H1 (cell line): Measurements from ENCODE around the gene LEFTY1. TPM values are rescaled to one million over a fixed set of nuclear protein-coding genes. Genes with fewer than 3 reads are reported as not detected.

ENCODE experiments used
- CTCF ChIA-PET: fragments of 300-600 bp; sonication (Branson Sonifier 250); formaldehyde crosslinking; loops from one replicate; lab custom pipeline; 2021; ENCODE audit not compliant: partially characterized antibody; lab: Charles Lee
- POLR2A ChIA-PET: fragments of 300-600 bp; sonication (Branson Sonifier 250); formaldehyde crosslinking; loops from one replicate; lab custom pipeline; 2021; ENCODE audit warnings: inconsistent platforms; ENCODE audit not compliant: partially characterized antibody; lab: Charles Lee
- DNase-seq, 2 experiments: peaks; one replicate each; pipeline versions ENCODE4 v3.0.0 to v3.0.0-alpha.2; 2010 to 2022; ENCODE audit warnings: low spot score in 2 of 2, low read depth in 1 of 2, mixed read lengths in 1 of 2
- FAIRE-seq: peaks from 2 replicates; lab custom pipeline; 2011; peaks lifted over from hg19 to GRCh38; lab: Jason Lieb, UNC
- H2AFZ ChIP-seq: 2 replicates; pipeline ENCODE4 v1.8.1; 2012; ENCODE audit warnings: low read length, inconsistent platforms
- H2AK5ac ChIP-seq: 2 replicates; pipeline ENCODE4 v1.6.1; 2013; ENCODE audit warnings: low read depth, low read length
- H2BK120ac ChIP-seq: replicated peaks from 2 replicates; pipeline ENCODE3; 2013; ENCODE audit warnings: low read depth, low read length, inconsistent platforms
- H2BK12ac ChIP-seq: 2 replicates; pipeline ENCODE4 v1.6.1; 2013; ENCODE audit warnings: low read depth, low read length
- H2BK15ac ChIP-seq: 2 replicates; pipeline ENCODE4 v1.6.1; 2013; ENCODE audit warnings: low read length
- H2BK20ac ChIP-seq: 2 replicates; pipeline ENCODE4 v1.6.1; 2013; ENCODE audit warnings: low read length
- H2BK5ac ChIP-seq: 2 replicates; pipeline ENCODE4 v1.6.1; 2013; ENCODE audit warnings: low read depth, low read length
- H3K14ac ChIP-seq: 2 replicates; pipeline ENCODE4 v1.6.1; 2013; ENCODE audit warnings: inconsistent platforms; ENCODE audit not compliant: insufficient read length
- H3K18ac ChIP-seq: 2 replicates; pipeline ENCODE4 v1.6.1; 2013; ENCODE audit warnings: low read length; ENCODE audit errors: extremely low read depth
- H3K23ac ChIP-seq: 2 replicates; pipeline ENCODE4 v1.6.1; 2013; ENCODE audit warnings: inconsistent platforms; ENCODE audit not compliant: insufficient read length
- H3K23me2 ChIP-seq: 2 replicates; pipeline ENCODE4 v1.6.1; 2013; ENCODE audit warnings: low read depth, low read length
- H3K27ac ChIP-seq: 2 replicates; pipeline ENCODE4 v1.6.1; 2011; ENCODE audit warnings: low read depth, low read length, inconsistent platforms
- H3K27me3 ChIP-seq, 4 experiments: replicated peaks in 1 of 4; 1 replicate in 1 of 4; 2 replicates in 3 of 4; pipeline versions ENCODE4 v1.6.1 to v1.8.1; 2011 to 2013; ENCODE audit warnings: low read length in 3 of 4, mild to moderate bottlenecking in 3 of 4, inconsistent platforms in 2 of 4, mixed read lengths in 2 of 4, moderate library complexity in 1 of 4; ENCODE audit not compliant: control insufficient read depth in 3 of 4, insufficient read depth in 3 of 4; ENCODE audit errors: extremely low read depth in 1 of 4
- H3K36me3 ChIP-seq, 4 experiments: 2 replicates each; pipeline versions ENCODE4 v1.6.1 to v1.8.1; 2011 to 2013; ENCODE audit warnings: mild to moderate bottlenecking in 4 of 4, low read length in 3 of 4, moderate library complexity in 2 of 4, control low read depth in 1 of 4, inconsistent platforms in 1 of 4; ENCODE audit not compliant: insufficient read depth in 4 of 4, control insufficient read depth in 2 of 4
- H3K4ac ChIP-seq: replicated peaks from 2 replicates; pipeline ENCODE3; 2013; ENCODE audit warnings: low read length, low read depth, mixed read lengths, inconsistent platforms; ENCODE audit not compliant: insufficient read length
- H3K4me1 ChIP-seq, 4 experiments: replicated peaks in 1 of 4; 1 replicate in 1 of 4; 2 replicates in 3 of 4; pipeline versions ENCODE4 v1.6.1 to v1.8.1; 2011 to 2013; ENCODE audit warnings: low read length in 3 of 4, inconsistent platforms in 2 of 4, mixed read lengths in 1 of 4; ENCODE audit not compliant: insufficient read depth in 4 of 4, control insufficient read depth in 3 of 4
- H3K4me2 ChIP-seq, 2 experiments: 2 replicates each; pipeline versions ENCODE4 v1.6.1 to v1.8.1; 2011 to 2013; ENCODE audit warnings: low read depth in 2 of 2, low read length in 2 of 2, control low read depth in 1 of 2, inconsistent platforms in 1 of 2, mild to moderate bottlenecking in 1 of 2; ENCODE audit not compliant: insufficient read depth in 1 of 2
- H3K4me3 ChIP-seq, 4 experiments: fragments of 200-600, 300-600 bp in 1 of 4; sonication (generic), shearing (Covaris generic), sonication (Bioruptor Twin) in 1 of 4; 2 replicates each; pipeline versions ENCODE4 v1.5.1 to v1.8.1; 2011 to 2016; ENCODE audit warnings: low read length in 4 of 4, low read depth in 3 of 4, control low read depth in 2 of 4, inconsistent platforms in 2 of 4, mild to moderate bottlenecking in 2 of 4, mixed read lengths in 1 of 4, moderate library complexity in 1 of 4; ENCODE audit not compliant: insufficient read depth in 2 of 4; ENCODE audit errors: extremely low read depth in 1 of 4
- H3K56ac ChIP-seq: replicated peaks from 2 replicates; pipeline ENCODE3; 2013; ENCODE audit warnings: low read depth, mild to moderate bottlenecking, mixed read lengths, low read length, inconsistent platforms; ENCODE audit not compliant: insufficient read length
- H3K79me1 ChIP-seq: 2 replicates; pipeline ENCODE4 v1.6.1; 2013; ENCODE audit warnings: low read depth, low read length, control low read depth
- H3K79me2 ChIP-seq, 2 experiments: 2 replicates each; pipeline versions ENCODE4 v1.6.1 to v1.8.1; 2012 to 2013; ENCODE audit warnings: low read length in 2 of 2, mild to moderate bottlenecking in 2 of 2, inconsistent platforms in 1 of 2; ENCODE audit not compliant: insufficient read depth in 2 of 2, control insufficient read depth in 1 of 2
- H3K9ac ChIP-seq, 4 experiments: replicated peaks in 1 of 4; 1 replicate in 1 of 4; 2 replicates in 3 of 4; pipeline versions ENCODE4 v1.6.1 to v1.8.1; 2011 to 2013; ENCODE audit warnings: low read depth in 3 of 4, low read length in 3 of 4, control low read depth in 2 of 4, mild to moderate bottlenecking in 2 of 4, moderate library complexity in 2 of 4, inconsistent platforms in 1 of 4; ENCODE audit errors: extremely low read depth in 1 of 4
- H3K9me3 ChIP-seq, 2 experiments: 2 replicates each; pipeline versions ENCODE4 v1.6.1 to v1.8.1; 2012 to 2013; ENCODE audit warnings: mild to moderate bottlenecking in 2 of 2, moderate library complexity in 2 of 2, control low read depth in 1 of 2, inconsistent platforms in 1 of 2, low read depth in 1 of 2, low read length in 1 of 2, mixed read lengths in 1 of 2; ENCODE audit not compliant: insufficient read depth in 2 of 2
- H4K20me1 ChIP-seq, 2 experiments: replicated peaks in 1 of 2; 2 replicates each; pipeline versions ENCODE3 to v1.8.1; 2011 to 2013; ENCODE audit warnings: inconsistent platforms in 2 of 2, low read length in 2 of 2, mild to moderate bottlenecking in 1 of 2; ENCODE audit not compliant: insufficient read depth in 2 of 2, control insufficient read depth in 1 of 2
- H4K5ac ChIP-seq: 2 replicates; pipeline ENCODE4 v1.6.1; 2013; ENCODE audit warnings: low read length, low read depth, mixed read lengths, inconsistent platforms; ENCODE audit not compliant: insufficient read length
- H4K8ac ChIP-seq: 2 replicates; pipeline ENCODE4 v1.8.0; 2013; ENCODE audit warnings: mild to moderate bottlenecking, moderate library complexity, low read length, inconsistent platforms; ENCODE audit not compliant: insufficient read depth; ENCODE audit errors: extremely low read depth
- H4K91ac ChIP-seq: replicated peaks from 2 replicates; pipeline ENCODE3; 2013; ENCODE audit warnings: low read length, mixed read lengths, inconsistent platforms; ENCODE audit not compliant: insufficient read length
- EZH2 ChIP-seq: fragments of 200-600 bp; sonication (generic); IDR thresholded peaks from 2 replicates; pipeline ENCODE4 v1.7.1; 2012; ENCODE audit warnings: low read depth, mild to moderate bottlenecking, moderate library complexity, low read length, inconsistent platforms; ENCODE audit not compliant: severe bottlenecking
- RAD21 ChIP-seq, 2 experiments: IDR thresholded peaks in 1 of 2; conservative IDR thresholded peaks in 1 of 2; 2 replicates each; pipeline ENCODE4 v1.6.1; 2011; ENCODE audit warnings: low read depth in 2 of 2, low read length in 2 of 2, improper control_type of control experiment in 1 of 2, inconsistent platforms in 1 of 2, mild to moderate bottlenecking in 1 of 2, moderate library complexity in 1 of 2
- RBBP5 ChIP-seq: IDR thresholded peaks from 2 replicates; pipeline ENCODE4 v1.7.1; 2012; ENCODE audit warnings: low read depth, mild to moderate bottlenecking, inconsistent platforms, low read length, moderate library complexity, borderline replicate concordance
- YY1 ChIP-seq: IDR thresholded peaks from 2 replicates; pipeline ENCODE4 v1.6.1; 2011; ENCODE audit warnings: low read depth, mild to moderate bottlenecking, low read length
- whole genome bisulfite sequencing, 2 experiments: shearing (Covaris generic) in 1 of 2; methylation state at CpG; one replicate each; pipeline versions ENCODE4 v1.1.6 to v1.1.7; 2013 to 2015; ENCODE audit warnings: low lambda C conversion rate in 2 of 2, mixed read lengths in 2 of 2, inconsistent platforms in 1 of 2, low coverage in 1 of 2, missing lambda C conversion rate in 1 of 2; ENCODE audit not compliant: insufficient replicate concordance in 2 of 2, insufficient coverage in 1 of 2, insufficient read length in 1 of 2; ENCODE audit errors: extremely low coverage in 1 of 2, missing lambda C conversion rate in 1 of 2; 5-methylcytosine and 5-hydroxymethylcytosine counted together
- polyA plus RNA-seq, 7 experiments: library from polyadenylated mRNA; depleted of rRNA in 3 of 7; stranded (reverse) in 5 of 7; unstranded in 2 of 7; fragments of >200 nt in 5 of 7; fragments of 200-250 nt in 2 of 7; gene quantifications; 1 replicate in 5 of 7; 2 replicates in 1 of 7; 4 replicates in 1 of 7; pipeline versions ENCODE4 v1.2.1 to v1.2.3, GENCODE V29; 2011 to 2013; ENCODE audit warnings: missing spikeins in 2 of 7, mixed read lengths in 2 of 7
- total RNA-seq: library from RNA; stranded (reverse); fragmentation: NEBNext Ultra II Directional; extraction: Animal tissue kit (Norgen Biotek cat#: 25700); gene quantifications from 2 replicates; pipeline ENCODE4 v1.2.1, GENCODE V29; 2021
- TF ChIP-seq, protein P1 (sequence below): IDR thresholded peaks from 2 replicates; pipeline ENCODE4 v1.6.1; 2011; ENCODE audit warnings: low read depth, mild to moderate bottlenecking, low read length; ENCODE audit not compliant: insufficient read depth

Gene LEFTY1
- total and polyA plus RNA-seq, 2 of the 8 experiments (the other 6 are each of a cell fraction or from before 2014, with no cell fraction given), result 4.5 to 11.7 TPM

DNA sequence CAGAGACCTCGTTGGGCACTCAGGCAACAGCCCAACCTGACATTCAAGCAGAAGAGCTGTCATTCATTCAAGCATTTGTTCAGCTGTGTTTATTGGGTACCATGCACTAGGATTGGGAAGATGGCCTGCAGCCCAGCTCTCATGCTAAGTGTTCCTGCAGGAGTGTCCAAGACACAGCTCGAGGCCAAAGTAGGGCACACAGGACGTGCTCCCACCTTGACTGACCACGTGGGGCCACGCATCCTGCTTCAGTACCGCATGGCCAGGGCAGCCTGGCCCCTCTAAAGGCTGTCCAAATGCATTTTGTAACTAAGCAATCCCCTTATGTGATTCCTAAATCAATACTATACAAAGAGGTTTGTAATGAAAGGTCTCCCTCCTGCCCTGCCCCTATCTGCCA is 25.4 kb upstream of the LEFTY1 start:
- Histone ChIP-seq H3K79me2 (no peaks in the 10 kb centered on the region), H4K8ac (no peak overlapping the region), H3K9ac (no peak overlapping the region), H3K27ac (no peak overlapping the region), H4K5ac (no peak overlapping the region), H2BK15ac (no peak overlapping the region), H3K23me2 (no peaks in the 10 kb centered on the region), H3K14ac (no peak overlapping the region), H2BK5ac (no peak overlapping the region), H3K23ac (no peak overlapping the region), H3K4me1 (peaks cover 0 to 7% (median 1%) of the 10 kb centered on the region in 4 experiments; a peak in 2 of 7 replicates), H2BK20ac (no peak overlapping the region), H3K79me1 (peaks cover 3% of the 10 kb centered on the region; the same call in 1 of the 2 replicates), H3K56ac (no peak overlapping the region), H4K91ac (no peak overlapping the region), H3K9me3 (no peaks in the 10 kb centered on the region), H3K18ac (no peak overlapping the region)
- WGBS, 2 experiments, result 94% methylated on average over 6 of the region's 6 CpGs; no CpG with 5 or more reads in 1 of the 2 experiments
- TF ChIP-seq YY1 (no peak), RBBP5 (no peak), EZH2 (no peak), RAD21 (IDR thresholded peaks at IDR 0.05 in 1 of 2, conservative IDR thresholded peaks at IDR 0.05 in 1 of 2; ENCODE audit: low read depth in 2 of 2, low read length in 2 of 2) (no peak)
- TF ChIP-seq, protein P1, sequence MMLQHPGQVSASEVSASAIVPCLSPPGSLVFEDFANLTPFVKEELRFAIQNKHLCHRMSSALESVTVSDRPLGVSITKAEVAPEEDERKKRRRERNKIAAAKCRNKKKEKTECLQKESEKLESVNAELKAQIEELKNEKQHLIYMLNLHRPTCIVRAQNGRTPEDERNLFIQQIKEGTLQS, result no peak
- TF ChIP-seq, all 59 proteins: peak for 0
- Histone ChIP-seq H2BK12ac (no peak overlapping the region), H3K4me2 (no peak overlapping the region), H2BK120ac (no peak overlapping the region), H3K4me3 (no peak overlapping the region), H2AK5ac (no peak overlapping the region), H2AFZ (no peak overlapping the region), H3K4ac (no peak overlapping the region), H3K36me3 (peaks cover under 1 to 15% (median 4%) of the 10 kb centered on the region in 4 experiments; a peak in 5 of 8 replicates), H3K27me3 (no peaks in the 10 kb centered on the region; a peak in 2 of 7 replicates), H4K20me1 (no peaks in the 10 kb centered on the region)
- POLR2A ChIA-PET, result interaction anchor here (0.6 to 2.3 kb wide), 4 partner anchors 10 to 126 kb away, joined by 3 to 6 read pairs (median 4); partner anchors contain the start of gene PYCR2
- CTCF ChIA-PET, result interaction anchor here (0.8 to 2.0 kb wide), 10 partner anchors 22 to 432 kb away, joined by 3 to 5 read pairs (median 4); partner anchors contain the start of gene LEFTY2
- FAIRE-seq (no peak), DNase-seq (no peak)
